ENCODE measurements around the gene TBC1D2B.

Gene TBC1D2B

DNA sequence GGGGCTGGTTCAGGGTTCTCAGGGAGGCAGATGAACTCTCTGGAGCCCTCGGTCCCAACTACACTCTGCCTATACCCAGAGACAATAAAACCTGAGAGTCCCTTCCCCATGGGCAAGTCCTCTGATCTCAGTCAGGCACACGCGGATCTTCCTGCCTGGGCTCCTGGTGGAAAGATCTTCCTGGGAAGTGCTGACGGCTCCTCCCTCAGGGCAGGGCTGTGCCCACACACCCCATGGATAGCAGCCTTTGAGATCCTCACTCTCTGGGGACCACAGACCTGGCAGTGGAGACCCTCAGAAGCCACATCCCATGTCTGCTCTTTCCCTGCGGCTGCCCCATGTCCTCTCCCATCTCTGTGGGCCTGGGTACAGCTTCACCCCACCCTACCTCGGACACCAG is 25.2 kb upstream of the TBC1D2B start:
- DNase-seq: no peak
- no peak for ATAC-seq
- Mint-ChIP-seq H3K4me3 (peak overlapping the region in 1 of 2 donors; percentile 70), H3K9me3 (no peaks in the 10 kb centered on the region), H3K27ac (peak overlapping the region; percentile 75 to 96), H3K4me1 (peaks cover 56% of the 10 kb centered on the region), H3K27me3 (no peaks in the 10 kb centered on the region)

DNA sequence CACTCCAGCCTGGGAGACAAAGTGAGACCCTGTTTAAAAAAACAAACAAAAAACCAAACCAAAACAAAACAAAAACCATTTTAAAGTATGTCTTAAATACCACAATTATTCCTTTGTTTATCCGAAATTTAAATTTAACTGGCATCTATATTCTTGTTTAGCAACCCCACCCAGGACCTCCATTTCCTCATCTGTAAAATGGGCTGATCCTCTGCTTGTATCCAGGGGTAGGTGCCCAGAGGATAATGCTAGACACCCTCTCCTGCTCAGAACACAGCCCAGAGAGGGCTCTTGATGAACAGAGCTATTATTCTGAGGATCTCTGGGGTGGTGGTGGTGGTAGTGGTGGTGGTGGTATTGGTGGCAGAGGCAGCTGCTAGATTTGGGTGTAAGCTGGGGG is 24.7 kb upstream of the TBC1D2B start:
- H3K4me1 Mint-ChIP-seq: peaks cover 51% of the 10 kb centered on the region
- no peak for ATAC-seq
- no peak for DNase-seq
- H3K27me3 Mint-ChIP-seq: no peaks in the 10 kb centered on the region
- H3K4me3 Mint-ChIP-seq: no peak overlapping the region
- no peaks in the 10 kb centered on the region for H3K9me3 Mint-ChIP-seq
- peak overlapping the region in 1 of 2 donors; percentile 75 for H3K27ac Mint-ChIP-seq

DNA sequence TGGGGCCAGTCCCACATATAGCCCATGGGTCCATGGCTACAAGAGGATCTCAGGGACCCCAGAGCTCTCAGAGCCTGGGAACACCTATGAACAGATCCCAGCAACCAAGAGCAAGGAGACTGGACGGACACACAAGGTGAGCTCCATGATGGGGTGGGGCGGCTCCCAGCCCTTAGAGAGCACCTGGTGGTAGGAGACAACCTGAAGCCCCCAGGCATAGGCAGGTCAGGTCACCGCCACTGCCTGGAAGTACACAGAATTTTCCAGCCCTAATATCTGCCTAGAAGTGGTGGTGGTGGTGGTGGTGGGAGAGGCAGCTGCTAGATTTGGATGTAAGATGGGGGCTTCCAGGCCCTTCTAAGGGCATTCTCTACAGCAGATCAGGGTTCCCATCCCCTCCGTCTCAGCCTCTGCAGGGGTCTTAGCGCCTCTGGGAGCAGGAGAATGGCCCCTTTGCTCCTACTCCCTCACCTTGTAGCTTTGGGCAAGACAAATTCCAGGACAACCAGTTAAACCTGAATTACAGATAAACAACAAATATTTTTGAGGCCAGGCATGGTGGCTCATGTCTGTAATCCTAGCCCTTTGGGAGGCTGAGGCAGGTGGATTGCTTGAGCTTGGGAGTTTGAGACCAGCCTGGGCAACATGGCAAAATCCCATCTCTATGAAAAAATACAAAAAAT is 24.1 kb upstream of the TBC1D2B start:
- Mint-ChIP-seq H3K27me3 (no peaks in the 10 kb centered on the region), H3K4me3 (no peak overlapping the region), H3K27ac (peak overlapping the region in 1 of 2 donors; percentile 63), H3K4me1 (peaks cover 44% of the 10 kb centered on the region), H3K9me3 (no peaks in the 10 kb centered on the region)
- ATAC-seq (no peak), DNase-seq (no peak)

DNA sequence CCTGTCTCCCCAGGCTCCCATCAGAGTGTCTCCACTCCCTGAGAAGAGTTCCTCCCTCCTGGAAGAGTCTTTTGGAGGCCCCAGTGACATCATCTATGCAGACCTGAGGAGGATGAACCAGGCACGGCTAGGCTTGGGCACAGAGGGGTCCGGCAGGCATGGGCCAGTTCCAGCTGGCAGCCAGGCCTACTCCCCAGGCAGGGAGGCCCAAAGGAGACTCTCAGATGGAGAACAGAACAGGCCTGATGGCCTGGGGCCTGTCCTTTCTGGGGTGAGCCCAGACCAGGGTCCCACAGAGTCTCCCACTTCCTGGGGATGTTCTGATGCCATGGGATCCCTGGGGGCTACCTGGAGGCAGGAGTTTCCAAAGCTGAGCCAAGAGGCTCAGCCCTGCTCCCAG is 23.4 kb upstream of the TBC1D2B start:
- Mint-ChIP-seq H3K27ac (peak overlapping the region; percentile 10 to 63), H3K27me3 (no peaks in the 10 kb centered on the region), H3K4me3 (no peak overlapping the region), H3K9me3 (no peaks in the 10 kb centered on the region), H3K4me1 (peaks cover 38% of the 10 kb centered on the region)
- ATAC-seq (no peak), DNase-seq (no peak)

DNA sequence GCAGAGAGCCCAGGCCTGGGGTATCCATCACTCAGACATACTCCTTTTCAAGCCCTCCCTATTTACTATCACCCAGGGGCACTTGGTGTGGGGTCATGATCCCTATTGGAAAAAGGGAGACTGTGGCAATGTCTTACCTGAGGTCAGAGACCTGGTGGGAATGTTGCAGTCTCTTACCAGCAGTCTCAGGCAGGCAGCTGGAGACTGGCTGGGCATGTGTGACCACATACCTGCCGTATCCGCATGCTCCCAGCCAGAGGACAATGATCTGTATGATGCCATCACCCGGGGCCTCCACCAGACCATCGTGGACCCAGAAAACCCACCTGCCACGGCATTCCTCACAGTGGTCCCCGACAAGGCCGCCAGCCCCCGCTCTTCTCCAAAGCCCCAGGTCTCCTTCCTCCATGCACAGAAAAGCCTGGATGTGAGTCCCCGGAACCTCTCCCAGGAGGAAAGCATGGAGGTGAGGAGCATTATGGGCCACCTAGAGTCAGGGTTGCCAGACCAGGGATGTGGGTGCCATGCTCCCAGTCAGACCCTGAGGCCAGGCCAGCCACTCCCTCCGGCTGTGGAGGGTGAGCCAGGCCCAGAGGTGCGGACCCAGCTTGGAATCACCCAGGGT is 20.7 kb upstream of the TBC1D2B start:
- Mint-ChIP-seq H3K27ac (no peak overlapping the region), H3K4me3 (no peak overlapping the region), H3K9me3 (no peaks in the 10 kb centered on the region), H3K4me1 (peaks cover 13% of the 10 kb centered on the region), H3K27me3 (peaks cover 5% of the 10 kb centered on the region)
- ATAC-seq (no peak), DNase-seq (no peak)

DNA sequence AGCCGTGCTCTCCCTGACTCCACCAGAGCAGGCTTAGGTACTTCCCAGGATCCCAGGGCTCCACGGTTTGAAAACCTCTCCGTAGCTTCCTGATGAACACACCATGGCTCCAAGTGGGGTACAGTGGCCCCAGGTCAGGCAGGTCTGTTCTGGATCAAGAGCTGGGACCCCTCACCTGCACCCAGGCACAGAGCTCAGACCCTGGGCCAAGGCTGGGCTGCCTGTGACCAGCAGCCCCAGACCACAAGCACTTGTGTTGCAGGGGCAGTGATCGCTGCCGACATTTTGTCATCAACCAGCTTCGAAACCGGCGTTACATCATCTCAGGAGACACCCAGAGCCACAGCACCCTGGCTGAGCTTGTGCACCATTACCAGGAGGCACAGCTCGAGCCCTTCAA is 20.2 kb upstream of the TBC1D2B start:
- no peak for ATAC-seq
- DNase-seq: no peak
- H3K4me1 Mint-ChIP-seq: peaks cover 13% of the 10 kb centered on the region
- no peak overlapping the region for H3K27ac Mint-ChIP-seq
- no peaks in the 10 kb centered on the region for H3K9me3 Mint-ChIP-seq
- H3K4me3 Mint-ChIP-seq: no peak overlapping the region
- H3K27me3 Mint-ChIP-seq: peaks cover 5% of the 10 kb centered on the region

DNA sequence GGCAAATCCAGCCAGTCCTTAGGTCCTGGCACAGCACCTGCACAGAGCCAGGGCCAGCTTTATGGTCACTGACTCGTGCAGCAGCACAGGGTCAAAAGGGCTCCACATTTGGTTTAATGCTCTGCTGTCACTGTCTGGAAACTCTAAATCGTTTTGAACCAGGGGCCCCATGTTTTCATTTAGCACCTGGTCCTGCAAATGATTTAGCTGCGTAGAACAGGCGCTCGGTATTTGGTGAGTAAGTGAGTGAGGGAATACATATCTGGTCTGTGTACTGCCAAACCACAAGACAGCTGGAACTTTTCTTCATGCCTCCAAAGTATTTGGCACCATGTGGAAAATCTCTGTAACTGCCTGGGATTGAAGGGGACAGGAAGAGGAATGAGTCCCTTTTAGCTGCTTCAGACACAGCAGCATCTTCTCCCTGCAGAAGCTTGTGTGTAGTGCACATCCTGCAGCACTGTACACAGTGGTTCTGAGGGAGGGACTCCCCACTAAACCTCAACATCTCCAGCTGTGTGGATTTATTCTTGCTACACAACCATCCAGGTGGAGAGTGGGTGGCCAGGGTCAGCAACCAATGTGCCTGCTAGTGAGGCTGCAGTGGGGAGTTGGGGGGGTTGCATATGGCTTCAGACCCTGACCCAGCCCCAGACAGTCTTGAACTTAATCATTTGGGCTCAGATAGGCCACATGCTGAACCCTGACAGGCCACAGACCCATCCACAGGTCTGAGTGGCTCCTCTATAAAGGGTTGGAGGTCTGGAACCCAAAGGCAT is 15.9 kb upstream of the TBC1D2B start:
- ATAC-seq (no peak), DNase-seq (no peak)
- Mint-ChIP-seq H3K27me3 (peaks cover 12% of the 10 kb centered on the region), H3K27ac (no peak overlapping the region), H3K9me3 (no peaks in the 10 kb centered on the region), H3K4me1 (peaks cover 13% of the 10 kb centered on the region), H3K4me3 (no peak overlapping the region)

DNA sequence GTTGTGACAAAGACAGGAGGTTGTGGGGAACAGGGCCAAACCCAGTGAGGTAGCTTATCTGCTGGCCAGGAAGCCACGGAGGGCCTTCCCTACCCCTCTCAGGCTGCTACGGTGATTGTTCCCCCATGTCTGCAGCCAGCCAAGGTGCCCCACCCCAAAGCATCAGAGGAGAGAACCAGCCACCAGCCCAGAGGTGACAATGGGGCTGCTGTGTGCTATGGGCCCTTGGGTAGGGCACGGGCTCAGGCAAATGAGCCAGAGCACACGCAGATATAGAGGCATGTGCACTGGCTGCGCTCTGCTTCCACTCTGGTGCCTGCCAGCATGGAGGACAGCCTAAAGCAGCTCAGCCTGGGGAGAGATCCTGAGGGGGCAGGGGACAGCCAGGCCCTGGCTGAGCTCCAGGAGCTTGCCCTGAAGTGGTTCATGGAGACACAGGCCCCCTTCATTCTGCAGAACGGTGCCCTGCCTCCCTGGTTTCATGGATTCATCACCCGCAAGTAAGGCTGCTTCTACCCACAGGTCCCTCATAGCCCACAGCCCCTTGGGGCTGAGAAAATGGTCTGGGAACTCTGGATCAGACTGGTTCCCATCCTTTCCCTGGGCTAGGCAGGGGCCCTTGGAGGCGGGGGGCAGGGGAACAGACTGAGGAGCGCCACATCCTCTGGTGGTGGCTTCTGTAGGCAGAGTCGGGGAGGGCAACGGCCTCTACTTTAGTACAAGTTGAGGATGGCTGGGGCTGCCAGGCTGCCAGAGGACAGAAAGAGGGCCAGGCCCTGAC is 14.9 kb upstream of the TBC1D2B start, which contains the start of gene SH2D7:
Gene SH2D7 (plus strand): TSS at position 301 of the 781 bp plus-strand sequence. CDS start 24 bp downstream, at position 325.
- Mint-ChIP-seq H3K27me3 (peaks cover 12% of the 10 kb centered on the region), H3K27ac (peak within 1 kb of the TSS in 1 of 2 donors; percentile 47), H3K4me1 (peaks cover 19% of the 10 kb centered on the region), H3K4me3 (no peak within 1 kb of the TSS), H3K9me3 (no peaks in the 10 kb centered on the region)
- ATAC-seq: no peak
- no peak for DNase-seq

DNA sequence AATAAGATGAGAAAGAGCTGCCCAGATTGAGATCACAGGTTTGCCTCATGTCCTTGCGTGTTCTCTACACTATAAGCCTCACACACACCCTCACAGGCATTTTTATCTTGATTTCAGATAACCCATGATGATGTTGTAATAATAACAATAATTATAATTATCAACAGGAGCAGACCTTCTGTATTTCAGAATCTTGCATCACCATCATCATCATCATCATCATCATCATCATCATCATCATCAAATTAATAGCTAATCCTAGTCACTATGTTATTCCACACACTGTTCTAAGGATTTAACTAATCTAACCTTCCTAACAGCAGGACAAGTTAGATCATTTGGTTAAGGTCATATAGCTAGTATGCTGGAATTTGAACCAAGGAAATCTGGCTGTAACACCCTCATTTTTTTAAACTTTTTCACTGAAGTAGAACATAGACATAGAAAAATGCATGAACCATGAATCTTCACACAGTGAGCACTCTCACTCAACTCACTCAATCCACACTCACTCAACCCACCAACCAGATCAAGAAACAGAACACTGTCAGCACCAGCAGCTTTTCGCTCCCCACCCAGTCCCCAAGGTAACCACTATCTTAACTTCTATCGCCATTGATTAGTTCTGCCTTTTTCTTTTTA is 13.0 kb upstream of the TBC1D2B start:
- no peak overlapping the region for H3K4me3 Mint-ChIP-seq
- DNase-seq (no peak), ATAC-seq (no peak)
- H3K4me1 Mint-ChIP-seq: peaks cover 23% of the 10 kb centered on the region
- peaks cover 12% of the 10 kb centered on the region for H3K27me3 Mint-ChIP-seq
- H3K9me3 Mint-ChIP-seq: no peaks in the 10 kb centered on the region
- peak overlapping the region; percentile 1 to 2 for H3K27ac Mint-ChIP-seq

DNA sequence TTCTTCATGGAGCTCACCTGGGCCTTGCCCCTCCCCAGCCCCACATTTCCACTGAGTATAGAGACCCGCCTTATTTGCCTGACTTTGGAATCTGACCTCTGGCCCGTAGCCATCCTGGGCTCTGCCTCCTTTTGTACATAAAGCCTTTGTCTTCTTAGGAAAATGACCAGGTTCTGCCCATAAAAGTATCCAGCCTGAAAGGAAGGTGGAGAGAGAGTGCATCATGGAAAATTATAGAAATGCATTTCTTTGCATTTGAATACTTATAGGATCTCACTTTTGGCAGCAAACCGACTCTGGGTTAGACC is 11.2 kb upstream of the TBC1D2B start:
- DNase-seq (no peak), ATAC-seq (no peak)
- peaks cover 35% of the 10 kb centered on the region for H3K4me1 Mint-ChIP-seq
- H3K27ac Mint-ChIP-seq: no peak overlapping the region
- H3K9me3 Mint-ChIP-seq: no peaks in the 10 kb centered on the region
- H3K27me3 Mint-ChIP-seq: peaks cover 7% of the 10 kb centered on the region
- no peak overlapping the region for H3K4me3 Mint-ChIP-seq

DNA sequence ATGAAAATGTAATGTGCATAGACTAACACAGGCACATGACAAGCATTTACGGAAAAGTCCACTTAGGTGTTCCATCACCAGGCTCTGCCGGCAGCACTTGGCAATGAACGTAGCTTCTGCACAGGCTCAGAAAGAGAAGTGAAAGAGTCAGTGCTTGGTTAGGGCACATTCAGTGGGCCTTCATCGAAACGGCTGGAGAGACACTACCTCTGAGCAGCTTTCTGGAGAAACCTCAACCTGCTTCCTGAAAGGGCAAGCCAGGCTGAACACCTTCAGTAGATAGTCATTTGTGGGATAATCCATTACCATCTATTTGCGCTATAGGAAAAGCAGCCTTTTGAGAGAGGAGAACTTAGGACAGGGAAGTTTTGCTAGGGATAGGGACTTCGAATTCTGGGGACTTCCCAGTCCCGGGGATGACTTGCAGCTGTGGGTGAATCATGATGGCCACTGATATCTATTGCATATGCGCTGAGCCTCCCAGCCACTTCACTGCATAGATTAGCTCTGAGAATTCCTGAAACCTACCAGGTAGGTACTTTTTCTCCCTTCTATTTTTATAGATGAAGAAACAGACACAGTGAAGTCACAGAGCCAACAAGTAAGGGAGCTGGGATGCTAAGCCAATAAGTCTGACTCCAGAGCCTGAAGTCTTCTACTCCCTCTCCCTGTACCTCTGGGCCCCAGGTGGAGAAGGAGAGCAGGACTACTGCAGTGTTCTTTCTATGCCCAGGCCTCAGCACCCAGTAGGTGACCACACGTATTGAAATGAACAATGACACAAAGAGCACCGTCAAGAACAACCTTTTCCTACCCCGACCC is 10.7 kb upstream of the TBC1D2B start:
- DNase-seq (no peak), ATAC-seq (no peak)
- no peaks in the 10 kb centered on the region for H3K9me3 Mint-ChIP-seq
- peaks cover 37% of the 10 kb centered on the region for H3K4me1 Mint-ChIP-seq
- no peak overlapping the region for H3K27ac Mint-ChIP-seq
- peaks cover 7% of the 10 kb centered on the region for H3K27me3 Mint-ChIP-seq
- H3K4me3 Mint-ChIP-seq: no peak overlapping the region

DNA sequence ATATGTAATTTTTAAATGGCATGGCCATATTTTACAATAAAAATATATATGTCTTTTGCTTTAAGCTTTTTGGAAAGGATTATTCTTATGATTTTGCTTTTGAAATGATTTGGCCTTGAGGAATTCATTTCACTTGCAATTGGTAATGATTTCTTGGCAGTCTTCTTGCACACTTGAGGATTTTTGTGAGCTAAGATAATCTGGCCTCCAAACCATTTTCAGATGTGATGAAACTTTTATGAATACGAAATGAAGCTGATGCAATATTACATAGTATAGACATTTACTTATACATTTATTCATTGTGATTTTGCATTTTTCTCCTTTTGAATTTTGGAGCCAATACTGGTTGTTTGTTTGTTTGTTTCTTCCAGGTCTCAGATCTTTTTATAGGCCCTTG is 8.4 kb upstream of the TBC1D2B start:
- peak overlapping the region in 1 of 2 donors; percentile 76 for H3K27ac Mint-ChIP-seq
- H3K9me3 Mint-ChIP-seq: no peaks in the 10 kb centered on the region
- ATAC-seq: no peak
- no peak for DNase-seq
- H3K4me3 Mint-ChIP-seq: no peak overlapping the region
- peaks cover 40% of the 10 kb centered on the region for H3K4me1 Mint-ChIP-seq
- peaks cover 5% of the 10 kb centered on the region for H3K27me3 Mint-ChIP-seq

DNA sequence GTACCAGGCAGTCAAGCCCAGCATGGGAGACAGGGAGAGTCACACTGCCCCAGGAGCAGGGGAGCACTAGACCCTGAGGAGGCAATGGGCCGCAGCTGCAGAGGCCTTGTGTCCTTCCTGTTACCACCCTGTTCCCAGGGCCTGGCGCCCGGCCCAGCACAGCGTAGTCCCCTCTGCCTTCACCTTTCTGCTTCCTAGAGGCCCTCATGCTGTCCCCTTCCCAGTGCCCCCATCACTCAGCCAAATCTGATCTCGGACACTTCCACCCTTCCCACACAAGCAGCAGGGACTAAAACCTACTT is 6.9 kb upstream of the TBC1D2B start:
- no peak for DNase-seq
- peaks cover 46% of the 10 kb centered on the region for H3K4me1 Mint-ChIP-seq
- no peaks in the 10 kb centered on the region for H3K9me3 Mint-ChIP-seq
- no peak for ATAC-seq
- no peaks in the 10 kb centered on the region for H3K27me3 Mint-ChIP-seq
- peak overlapping the region in 1 of 2 donors; percentile 88 for H3K27ac Mint-ChIP-seq
- H3K4me3 Mint-ChIP-seq: no peak overlapping the region

DNA sequence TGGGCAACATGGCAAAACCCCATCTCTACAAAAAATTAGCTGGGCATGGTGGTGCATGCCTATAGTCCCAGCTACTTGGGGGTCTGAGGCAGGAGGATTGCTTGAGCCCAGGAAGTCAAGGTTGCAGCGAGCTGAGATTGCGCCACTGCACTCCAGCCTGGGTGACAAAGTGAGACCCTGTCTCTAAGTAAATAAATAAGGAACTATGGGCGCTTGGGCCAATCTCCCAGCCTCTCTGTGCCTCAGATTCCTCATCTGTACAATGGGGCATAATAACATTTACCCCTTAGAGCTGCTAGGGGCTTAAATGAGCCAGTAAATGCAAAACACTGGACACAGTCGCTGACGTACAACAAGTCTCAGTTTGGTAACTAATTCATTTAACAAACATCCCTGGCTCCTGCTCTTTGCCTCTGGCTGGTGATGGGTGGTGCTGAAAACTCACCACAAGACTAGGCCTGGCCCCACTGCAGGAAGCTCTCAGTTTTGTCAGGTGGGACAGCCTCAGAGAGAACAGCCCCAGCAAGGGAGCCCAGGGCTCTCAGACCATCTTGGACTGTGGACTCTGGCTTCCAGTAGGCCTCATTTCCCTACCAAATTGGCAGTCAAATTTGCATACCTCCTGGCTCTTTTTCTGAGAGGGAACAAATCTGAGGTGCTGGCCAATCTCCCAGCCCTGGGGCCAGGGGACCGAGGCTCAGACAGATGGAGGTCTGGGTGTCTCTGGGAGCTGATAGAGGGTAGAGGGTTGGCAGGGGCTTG is 6.4 kb upstream of the TBC1D2B start:
- no peaks in the 10 kb centered on the region for H3K9me3 Mint-ChIP-seq
- H3K4me1 Mint-ChIP-seq: peaks cover 51% of the 10 kb centered on the region
- no peak for ATAC-seq
- H3K27me3 Mint-ChIP-seq: no peaks in the 10 kb centered on the region
- DNase-seq: no peak
- H3K27ac Mint-ChIP-seq: peak overlapping the region; percentile 63 to 88
- H3K4me3 Mint-ChIP-seq: no peak overlapping the region

Data from stimulated activated naive CD8-positive, alpha-beta T cell treated with anti-CD3 and anti-CD28 coated beads, Interleukin-15, amount 100 ng/mL, for 72 hours (primary cell).